ENCODE measurements around the gene SLC12A5.

Gene SLC12A5

DNA sequence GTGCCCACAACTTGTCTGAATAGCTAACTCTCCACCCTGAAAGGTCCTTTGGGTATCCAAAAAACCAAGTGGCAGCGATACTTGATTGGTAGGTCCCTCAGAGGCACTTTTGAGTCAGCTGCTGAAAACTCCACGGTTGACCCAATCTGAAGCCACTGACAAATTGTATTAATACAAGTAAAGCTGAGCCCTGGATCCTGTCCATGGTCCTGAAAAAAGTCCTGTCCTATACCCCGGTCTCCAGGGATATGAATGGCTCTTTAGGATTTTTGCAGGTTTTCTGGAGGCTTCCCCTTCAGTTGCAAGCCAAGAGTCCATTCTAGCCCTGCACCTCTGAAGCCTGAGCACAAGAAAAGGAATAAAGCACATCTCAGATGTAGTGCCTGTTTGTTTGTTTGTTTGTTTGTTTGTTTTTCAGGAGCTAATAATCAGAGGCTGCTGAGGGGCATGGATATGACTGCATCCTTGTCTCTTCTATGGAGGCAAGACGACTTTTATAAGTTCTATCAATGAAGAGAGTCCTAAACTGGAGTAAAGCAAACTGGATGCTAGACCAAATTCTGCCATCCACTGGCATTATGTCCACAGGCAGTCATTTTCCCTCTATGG lies 1.7 kb upstream of the SLC12A5 start:
- DNase-seq (ENCODE audit: low read depth): no peak

DNA sequence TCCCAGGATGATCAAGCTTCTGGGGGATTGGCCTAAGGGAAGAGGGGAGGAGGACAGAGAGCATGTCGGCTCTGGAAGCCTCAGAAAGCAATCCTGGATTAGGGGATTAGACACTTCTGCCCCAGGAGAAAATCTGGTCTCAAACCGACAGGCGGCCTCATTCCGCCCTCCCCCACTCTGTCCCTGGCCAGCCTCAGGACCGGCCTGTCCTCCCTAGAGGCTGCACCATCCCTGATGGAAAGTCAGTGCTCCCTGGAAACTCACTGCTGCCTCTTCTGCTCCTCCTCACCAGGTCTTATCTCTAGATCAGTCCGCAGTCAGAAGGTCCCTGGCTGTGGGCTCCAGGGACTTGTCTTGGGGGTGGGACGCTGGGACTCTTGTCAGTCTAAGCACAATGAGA lies 905 bp upstream of the SLC12A5 start:
- no peak for DNase-seq (ENCODE audit: low read depth)

- no peak for DNase-seq (ENCODE audit: low read depth)
Observed at GRCh38 chr20:46030284-46031013, 1.4 kb downstream of the SLC12A5 start.

- DNase-seq (ENCODE audit: low read depth): no peak
Observed at GRCh38 chr20:46031014-46031569, 2.1 kb downstream of the SLC12A5 start.

DNA sequence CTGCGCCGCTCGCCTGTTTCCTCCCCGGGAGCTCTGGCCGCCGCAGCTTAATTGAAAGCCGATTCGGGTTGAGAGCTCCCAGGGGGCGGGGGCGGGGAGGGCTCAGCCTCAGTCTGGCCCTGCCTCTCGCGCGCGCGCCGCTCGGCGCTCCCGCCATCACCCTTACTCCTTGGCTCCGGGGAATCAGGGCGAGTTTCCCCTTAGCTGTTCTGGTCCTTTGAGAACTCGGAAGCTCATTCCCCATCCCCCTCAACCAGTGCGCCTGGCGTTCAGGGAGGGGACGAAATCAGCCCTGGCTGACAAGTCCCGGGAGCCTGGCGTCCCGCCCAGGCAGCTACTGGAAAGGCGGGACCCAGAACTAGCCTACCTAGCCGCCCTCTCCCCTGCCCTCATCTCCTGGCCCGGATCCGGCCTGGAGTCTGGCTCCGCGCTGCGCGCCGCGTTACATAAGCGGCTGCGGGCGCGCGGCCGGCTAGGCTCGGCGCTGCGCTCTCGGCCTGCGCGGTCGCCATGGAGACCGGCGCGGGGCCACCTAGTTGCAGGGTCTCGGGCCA lies 2.8 kb downstream of the SLC12A5 start:
- no peak for DNase-seq (ENCODE audit: low read depth)

GRCh38 chr20:46034039-46034438 lies 5.0 kb downstream of the SLC12A5 start:
- DNase-seq (ENCODE audit: low read depth): no peak

DNA sequence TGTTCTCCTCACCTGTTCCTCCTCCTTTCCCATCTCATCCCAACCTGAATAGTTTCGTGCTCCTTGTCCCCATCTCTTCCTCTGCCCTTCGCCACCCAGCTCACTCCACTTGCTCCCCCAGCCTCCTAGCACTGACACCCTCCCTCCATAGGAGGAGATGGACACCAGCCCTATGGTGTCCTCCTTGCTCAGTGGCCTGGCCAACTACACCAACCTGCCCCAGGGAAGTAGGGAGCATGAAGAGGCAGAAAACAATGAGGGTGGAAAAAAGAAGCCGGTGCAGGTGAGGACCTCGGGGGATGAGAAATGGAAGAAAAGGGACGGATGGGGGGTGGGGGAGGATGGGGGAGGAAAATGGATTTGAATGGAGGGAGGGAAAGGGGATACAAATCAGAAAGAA lies 6.2 kb downstream of the SLC12A5 start:
- no peak for DNase-seq (ENCODE audit: low read depth)

GRCh38 chr20:46035713-46036112 lies 6.7 kb downstream of the SLC12A5 start:
- no peak for DNase-seq (ENCODE audit: low read depth)

- no peak for DNase-seq (ENCODE audit: low read depth)
Observed at GRCh38 chr20:46036370-46036769, 7.4 kb downstream of the SLC12A5 start.

GRCh38 chr20:46037036-46037435 lies 8.0 kb downstream of the SLC12A5 start:
- DNase-seq (ENCODE audit: low read depth): no peak

- no peak for DNase-seq (ENCODE audit: low read depth)
Observed at GRCh38 chr20:46040902-46041535, 12.0 kb downstream of the SLC12A5 start.

DNA sequence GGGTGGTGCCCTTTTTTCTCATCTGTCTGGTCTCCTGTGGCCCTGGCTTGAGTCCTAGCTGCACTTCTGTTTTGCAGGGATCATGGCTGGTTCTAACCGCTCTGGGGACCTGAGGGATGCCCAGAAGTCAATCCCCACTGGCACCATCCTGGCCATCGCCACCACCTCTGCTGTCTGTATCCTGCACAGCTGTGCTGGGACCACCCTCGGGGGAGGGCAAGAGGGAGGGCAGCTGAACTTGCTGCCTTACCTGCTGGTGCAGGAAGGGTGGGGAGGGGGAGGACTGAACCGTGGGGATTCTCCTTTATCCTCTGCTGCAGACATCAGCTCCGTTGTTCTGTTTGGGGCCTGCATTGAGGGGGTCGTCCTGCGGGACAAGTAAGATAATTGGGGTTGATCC lies 14.5 kb downstream of the SLC12A5 start:
- no peak for DNase-seq (ENCODE audit: low read depth)

GRCh38 chr20:46044896-46045295 lies 15.9 kb downstream of the SLC12A5 start:
- no peak for DNase-seq (ENCODE audit: low read depth)

GRCh38 chr20:46046588-46047310 lies 17.7 kb downstream of the SLC12A5 start:
- DNase-seq (ENCODE audit: low read depth): no peak

- no peak for DNase-seq (ENCODE audit: low read depth)
Observed at GRCh38 chr20:46047821-46048220, 18.8 kb downstream of the SLC12A5 start.

- DNase-seq (ENCODE audit: low read depth): no peak
Observed at GRCh38 chr20:46049190-46049589, 20.2 kb downstream of the SLC12A5 start.

- no peak for DNase-seq (ENCODE audit: low read depth)
Observed at GRCh38 chr20:46049815-46050214, 20.8 kb downstream of the SLC12A5 start.

DNA sequence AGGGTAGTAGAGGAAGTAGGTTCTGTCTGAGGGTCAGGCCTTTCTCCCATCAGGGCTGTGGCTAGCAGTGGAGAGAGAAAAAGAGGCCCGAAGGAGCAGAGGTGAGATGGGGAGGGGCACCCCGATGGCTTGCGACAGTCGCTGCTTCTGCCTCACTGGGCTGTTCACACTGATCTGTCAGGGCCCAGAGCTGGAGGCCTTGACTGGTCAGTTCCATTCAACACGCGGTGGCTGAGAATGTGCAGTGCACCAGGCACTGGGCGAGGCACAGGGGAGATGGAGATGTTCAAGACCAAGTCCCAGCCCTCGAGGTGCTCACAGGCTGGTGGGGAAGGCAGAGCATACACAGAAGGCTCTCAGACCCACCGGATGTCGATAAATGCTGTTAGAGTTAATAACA lies 21.4 kb downstream of the SLC12A5 start:
- DNase-seq (ENCODE audit: low read depth): no peak

GRCh38 chr20:46050885-46051284 lies 21.9 kb downstream of the SLC12A5 start:
- DNase-seq (ENCODE audit: low read depth): no peak

DNA sequence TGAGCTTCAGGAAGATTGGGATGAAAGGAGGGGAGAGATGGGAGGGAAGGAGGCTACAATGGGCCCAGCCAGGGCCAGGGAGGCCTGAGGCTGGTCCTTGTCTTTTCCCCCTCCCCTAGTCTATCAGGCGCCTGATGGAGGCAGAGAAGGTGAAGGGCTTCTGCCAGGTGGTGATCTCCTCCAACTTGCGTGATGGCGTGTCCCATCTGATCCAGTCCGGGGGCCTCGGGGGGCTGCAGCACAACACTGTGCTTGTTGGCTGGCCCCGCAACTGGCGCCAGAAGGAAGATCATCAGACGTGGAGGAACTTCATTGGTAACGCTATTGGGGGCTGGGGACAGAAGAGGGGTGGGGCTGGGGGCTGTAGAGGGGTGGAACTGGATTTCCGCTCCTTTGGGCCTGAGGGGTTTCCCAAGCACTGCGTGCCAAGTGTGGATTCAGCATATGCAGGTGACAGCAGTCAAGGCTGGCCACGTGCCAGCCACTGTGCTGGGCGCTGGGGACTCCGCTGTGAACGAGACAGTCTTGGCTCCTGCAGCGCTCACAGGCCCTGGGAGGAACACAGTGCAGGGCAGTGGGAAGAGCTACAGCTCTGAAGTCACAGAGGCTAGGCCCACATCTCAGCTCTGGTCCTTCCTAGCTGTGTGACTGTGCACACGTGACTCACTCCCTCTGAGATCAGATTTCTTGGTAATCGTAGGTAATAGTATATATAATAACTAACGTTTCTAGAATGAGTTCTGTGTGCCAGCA lies 22.7 kb downstream of the SLC12A5 start:
- no peak for DNase-seq (ENCODE audit: low read depth)

DNA sequence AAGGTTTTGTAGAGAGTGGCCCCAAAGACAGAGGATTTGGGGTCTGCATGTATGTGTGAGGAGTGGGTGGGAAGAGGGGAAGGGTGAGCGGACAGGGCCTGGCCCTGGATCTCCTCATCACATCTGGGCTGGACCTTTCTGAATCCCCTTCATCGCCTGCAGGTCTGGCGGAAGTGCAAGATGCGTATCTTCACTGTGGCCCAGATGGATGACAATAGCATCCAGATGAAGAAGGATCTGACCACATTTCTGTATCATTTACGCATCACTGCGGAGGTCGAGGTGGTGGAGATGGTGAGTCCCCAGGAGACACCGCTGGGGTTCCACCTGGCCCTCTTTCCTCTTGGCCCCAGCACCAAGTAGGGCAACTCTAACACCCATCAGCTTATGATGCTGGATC lies 24.4 kb downstream of the SLC12A5 start:
- DNase-seq (ENCODE audit: low read depth): no peak

Measured in T-helper 22 cell (primary cell).